Measurements from ENCODE around the gene MAN2C1. TPM values are rescaled to one million over a fixed set of nuclear protein-coding genes. Genes with fewer than 3 reads are reported as not detected.
A peak's percentile ranks its signal among the peaks of the same experiment; 100 is the strongest.

Gene MAN2C1
- total and polyA plus RNA-seq, 2 donors (not counting 1 experiment from before 2014, with no cell fraction given): 186 to 229 TPM

- Histone ChIP-seq H3K4me2 (replicated peaks; ENCODE audit: low read depth, low read length, poor library complexity, severe bottlenecking) (peak overlapping the region; percentile 96), H3K79me2 (ENCODE audit: control insufficient read depth, insufficient read depth, low read length) (peaks cover 4% of the 10 kb centered on the region), H3K4me3 (ENCODE audit: control extremely low read depth in 1 of 5, extremely low read depth in 1 of 5, insufficient read depth in 1 of 5, low read depth in 2 of 5, low read length in 4 of 5) (peak overlapping the region in 4 of 5 experiments; percentile 87 to 96 (median 92)), H3K9ac (ENCODE audit: low read length) (peak overlapping the region; percentile 96), H4K20me1 (ENCODE audit: control insufficient read depth, insufficient read depth, low read length, poor library complexity, severe bottlenecking) (no peaks in the 10 kb centered on the region), H2AFZ (ENCODE audit: insufficient read depth, low read depth, low read length, poor library complexity, severe bottlenecking) (peak overlapping the region; percentile 73), H3K27me3 (replicated peaks in 1 of 4; ENCODE audit: control extremely low read depth in 1 of 4, control insufficient read depth in 3 of 4, insufficient read depth in 4 of 4, low read length in 3 of 4) (no peaks in the 10 kb centered on the region), H3K27ac (ENCODE audit: low read length in 2 of 2) (peak overlapping the region; percentile 98 to 99), H3K36me3 (replicated peaks in 1 of 2; ENCODE audit: control extremely low read depth in 1 of 2, control insufficient read depth in 1 of 2, extremely low read depth in 1 of 2, insufficient read depth in 2 of 2, low read length in 1 of 2) (peaks cover 0 to 44% of the 10 kb centered on the region in 2 experiments), H3K4me1 (ENCODE audit: control insufficient read depth in 2 of 2, insufficient read depth in 2 of 2, low read length in 2 of 2) (peaks cover 13 to 19% of the 10 kb centered on the region in 2 donors), H3K9me3 (ENCODE audit: control extremely low read depth in 1 of 3, control insufficient read depth in 2 of 3, insufficient read depth in 1 of 3, low read length in 2 of 3) (no peaks in the 10 kb centered on the region)
- H3K27me3 Mint-ChIP-seq: no peaks in the 10 kb centered on the region
- peaks cover 27% of the 10 kb centered on the region for H3K4me1 Mint-ChIP-seq
- intact Hi-C loops (cut with micrococcal nuclease): loop anchor here (1.0 to 5.0 kb wide), 2 partner anchors 31 to 430 kb away; partner anchors contain the start of genes COMMD4 and COX5A
- TF ChIP-seq CTCF (IDR thresholded peaks at IDR 0.05) (no peak), EZH2 (IDR thresholded peaks at IDR 0.05; ENCODE audit: borderline replicate concordance, insufficient read depth, low read depth, low read length, poor library complexity, severe bottlenecking) (no peak)
- peak overlapping the region; percentile 93 for H3K4me3 Mint-ChIP-seq
- WGBS (ENCODE audit: insufficient coverage): 58% methylated on average over 7 of the region's 7 CpGs
- H3K9me3 Mint-ChIP-seq (ENCODE audit: insufficient read depth): no peaks in the 10 kb centered on the region
- ATAC-seq (ENCODE audit: low read depth): no peak
- no peak for DNase-seq
- CTCF ChIA-PET: interaction anchor here (0.7 to 4.3 kb wide), 29 partner anchors 11 to 511 kb away, joined by 3 to 52 read pairs (median 5); partner anchors contain the start of genes C15orf39, COMMD4, IMP3 and NEIL1
- POLR2A ChIA-PET: interaction anchor here (0.8 to 3.9 kb wide), 10 partner anchors 13 to 371 kb away, joined by 3 to 62 read pairs (median 4); partner anchors contain the start of genes COMMD4, IMP3, NEIL1 and PPCDC
- peak overlapping the region; percentile 95 for H3K27ac Mint-ChIP-seq
These were observed 948 bp downstream of the MAN2C1 start for GRCh38 chr15:75367406-75367912.

- Mint-ChIP-seq H3K9me3 (ENCODE audit: insufficient read depth) (no peaks in the 10 kb centered on the region), H3K27ac (peak overlapping the region; percentile 95), H3K4me1 (peaks cover 27% of the 10 kb centered on the region), H3K4me3 (peak overlapping the region; percentile 93), H3K27me3 (no peaks in the 10 kb centered on the region)
- H2AFZ ChIP-seq (ENCODE audit: insufficient read depth, low read depth, low read length, poor library complexity, severe bottlenecking): no peak overlapping the region
- TF ChIP-seq EZH2 (IDR thresholded peaks at IDR 0.05; ENCODE audit: borderline replicate concordance, insufficient read depth, low read depth, low read length, poor library complexity, severe bottlenecking) (no peak), CTCF (IDR thresholded peaks at IDR 0.05) (no peak)
- H3K4me1 ChIP-seq (ENCODE audit: control insufficient read depth in 2 of 2, insufficient read depth in 2 of 2, low read length in 2 of 2): peaks cover 13 to 19% of the 10 kb centered on the region in 2 donors
- intact Hi-C loops (cut with micrococcal nuclease): loop anchor here (1.0 to 5.0 kb wide), 2 partner anchors 31 to 430 kb away; partner anchors contain the start of genes COMMD4 and COX5A
- DNase-seq (no peak), ATAC-seq (ENCODE audit: low read depth) (no peak)
- H3K9me3 ChIP-seq (ENCODE audit: control extremely low read depth in 1 of 3, control insufficient read depth in 2 of 3, insufficient read depth in 1 of 3, low read length in 2 of 3): no peaks in the 10 kb centered on the region
- H3K4me3 ChIP-seq (ENCODE audit: control extremely low read depth in 1 of 5, extremely low read depth in 1 of 5, insufficient read depth in 1 of 5, low read depth in 2 of 5, low read length in 4 of 5): no peak overlapping the region
- H3K36me3 ChIP-seq (replicated peaks in 1 of 2; ENCODE audit: control extremely low read depth in 1 of 2, control insufficient read depth in 1 of 2, extremely low read depth in 1 of 2, insufficient read depth in 2 of 2, low read length in 1 of 2): peaks cover 0 to 45% of the 10 kb centered on the region in 2 experiments
- no peaks in the 10 kb centered on the region for H3K27me3 ChIP-seq (replicated peaks in 1 of 4; ENCODE audit: control extremely low read depth in 1 of 4, control insufficient read depth in 3 of 4, insufficient read depth in 4 of 4, low read length in 3 of 4)
- H3K9ac ChIP-seq (ENCODE audit: low read length): no peak overlapping the region
- ChIA-PET CTCF (interaction anchor here (1.4 to 4.3 kb wide), 17 partner anchors 13 to 435 kb away, joined by 3 to 52 read pairs (median 10); partner anchors contain the start of genes COMMD4, IMP3, NEIL1 and SIN3A), POLR2A (interaction anchor here (0.7 to 3.9 kb wide), 4 partner anchors 19 to 1128 kb away, joined by 3 to 62 read pairs (median 14); partner anchors contain the start of genes NEIL1 and SIN3A)
- H4K20me1 ChIP-seq (ENCODE audit: control insufficient read depth, insufficient read depth, low read length, poor library complexity, severe bottlenecking): no peaks in the 10 kb centered on the region
- peak overlapping the region; percentile 98 to 99 for H3K27ac ChIP-seq (ENCODE audit: low read length in 2 of 2)
- no peak overlapping the region for H3K4me2 ChIP-seq (replicated peaks; ENCODE audit: low read depth, low read length, poor library complexity, severe bottlenecking)
- peaks cover 4% of the 10 kb centered on the region for H3K79me2 ChIP-seq (ENCODE audit: control insufficient read depth, insufficient read depth, low read length)
These were observed 1.4 kb downstream of the MAN2C1 start for GRCh38 chr15:75367006-75367405.

Data from B cell (primary cell).